ENCODE data around the gene COPG1.

COPG1 gene

GRCh38 chr3:129280183-129280582, 30.8 kb downstream of the COPG1 start:
- DNase-seq (ENCODE audit: low spot score): no peak

GRCh38 chr3:129281726-129282125, 32.3 kb downstream of the COPG1 start:
- no peak for DNase-seq (ENCODE audit: low spot score)

- no peak for DNase-seq (ENCODE audit: low spot score)
Measured at GRCh38 chr3:129282727-129283327, 33.4 kb downstream of the COPG1 start.

- no peak for DNase-seq (ENCODE audit: low spot score)
Measured at GRCh38 chr3:129286081-129286480, 36.7 kb downstream of the COPG1 start.

- DNase-seq (ENCODE audit: low spot score): no peak
Measured at GRCh38 chr3:129288446-129288845, 39.0 kb downstream of the COPG1 start.

GRCh38 chr3:129289201-129289921, 40.0 kb downstream of the COPG1 start:
- no peak for DNase-seq (ENCODE audit: low spot score)

- DNase-seq (ENCODE audit: low spot score): no peak
Measured at GRCh38 chr3:129291236-129291886, 42.0 kb downstream of the COPG1 start.

GRCh38 chr3:129295286-129295685, 45.9 kb downstream of the COPG1 start:
- DNase-seq (ENCODE audit: low spot score): no peak

- DNase-seq (ENCODE audit: low spot score): peak; percentile 9
Measured at GRCh38 chr3:129304146-129304961, 54.9 kb downstream of the COPG1 start.

- no peak for DNase-seq (ENCODE audit: low spot score)
Measured at GRCh38 chr3:129304962-129305222, 55.5 kb downstream of the COPG1 start.

- peak; percentile 79 for DNase-seq (ENCODE audit: low spot score)
Measured at GRCh38 chr3:129305592-129306091, 56.2 kb downstream of the COPG1 start.

- DNase-seq (ENCODE audit: low spot score): no peak
Measured at GRCh38 chr3:129308636-129309035, 59.2 kb downstream of the COPG1 start.

- DNase-seq (ENCODE audit: low spot score): no peak
Measured at GRCh38 chr3:129310111-129311011, 61.0 kb downstream of the COPG1 start.

- no peak for DNase-seq (ENCODE audit: low spot score)
Measured at GRCh38 chr3:129311054-129311902, 61.9 kb downstream of the COPG1 start.

GRCh38 chr3:129312021-129312639, 62.7 kb downstream of the COPG1 start:
- no peak for DNase-seq (ENCODE audit: low spot score)

GRCh38 chr3:129312671-129313414, 63.4 kb downstream of the COPG1 start:
- no peak for DNase-seq (ENCODE audit: low spot score)

- no peak for DNase-seq (ENCODE audit: low spot score)
Measured at GRCh38 chr3:129313415-129313664, 63.9 kb downstream of the COPG1 start.

- no peak for DNase-seq (ENCODE audit: low spot score)
Measured at GRCh38 chr3:129313665-129314385, 64.4 kb downstream of the COPG1 start.

All from Ammon's horn (tissue), 1 donor.